Measurements from ENCODE around the gene TUBGCP2. TPM values are rescaled to one million over a fixed set of nuclear protein-coding genes. Genes with fewer than 3 reads are reported as not detected.

Gene TUBGCP2
- total RNA-seq, 1 experiment from 2014 or later: 35.4 TPM

GRCh38 chr10:133279326-133280226 lies 29.1 kb downstream of the TUBGCP2 start (continued):
- TF ChIP-seq REST (IDR thresholded peaks at IDR 0.05; ENCODE audit: low read depth) (no peak), ATF3 (IDR thresholded peaks at IDR 0.05) (no peak), SRF (IDR thresholded peaks at IDR 0.05; ENCODE audit: low read depth) (no peak), SIN3A (IDR thresholded peaks at IDR 0.05; ENCODE audit: low read depth) (no peak), SP1 (IDR thresholded peaks at IDR 0.05; ENCODE audit: low read depth) (no peak), CEBPB (IDR thresholded peaks at IDR 0.05; ENCODE audit: low read depth) (no peak), TCF7L2 (IDR thresholded peaks at IDR 0.05; ENCODE audit: borderline replicate concordance, extremely low read depth, insufficient read depth, insufficient read length) (no peak), ELF1 (IDR thresholded peaks at IDR 0.05; ENCODE audit: borderline replicate concordance, low read depth) (no peak), FOSL1 (IDR thresholded peaks at IDR 0.05; ENCODE audit: low read depth) (no peak), RAD21 (IDR thresholded peaks at IDR 0.05; ENCODE audit: low read depth) (no peak), EZH2phosphoT487 (IDR thresholded peaks at IDR 0.05; ENCODE audit: borderline replicate concordance) (no peak), ZNF274 (IDR thresholded peaks at IDR 0.05; ENCODE audit: low read depth, low read length) (no peak)
